ENCODE results near the gene EFHD2. TPM values are rescaled to one million over a fixed set of nuclear protein-coding genes. Genes with fewer than 3 reads are reported as not detected.
A peak's percentile ranks its signal among the peaks of the same experiment; 100 is the strongest.
"Not testable (repeated sequence)": the region's sequence is repeated elsewhere in the genome, so short reads cannot be mapped to it uniquely, and the experiment has no call there.

Gene EFHD2
- polyA plus RNA-seq, 1 donor, result 33.1 TPM

- DNase-seq, result no peak
Observed at GRCh38 chr1:15388201-15388880, 21.3 kb upstream of the EFHD2 start.

- not testable (repeated sequence) for DNase-seq
Observed at GRCh38 chr1:15389828-15390227, 19.9 kb upstream of the EFHD2 start.

- no peak for DNase-seq
Observed at GRCh38 chr1:15390667-15391066, 19.0 kb upstream of the EFHD2 start.

- DNase-seq, result no peak
Observed at GRCh38 chr1:15391366-15391765, 18.3 kb upstream of the EFHD2 start.

- no peak for DNase-seq
Observed at GRCh38 chr1:15393475-15394257, 16.0 kb upstream of the EFHD2 start.

- no peak for DNase-seq
Observed at GRCh38 chr1:15394258-15394690, 15.4 kb upstream of the EFHD2 start.

GRCh38 chr1:15397236-15397635 lies 12.5 kb upstream of the EFHD2 start:
- no peak for DNase-seq

- DNase-seq, result no peak
Observed at GRCh38 chr1:15399710-15400109, 10.0 kb upstream of the EFHD2 start.

GRCh38 chr1:15400627-15401026 lies 9.1 kb upstream of the EFHD2 start:
- DNase-seq, result no peak

- no peak for DNase-seq
Observed at GRCh38 chr1:15401391-15402055, 8.2 kb upstream of the EFHD2 start.

- no peak for DNase-seq
Observed at GRCh38 chr1:15402809-15403450, 6.8 kb upstream of the EFHD2 start.

GRCh38 chr1:15403962-15404580 lies 5.6 kb upstream of the EFHD2 start:
- no peak for DNase-seq

GRCh38 chr1:15405106-15405850 lies 4.4 kb upstream of the EFHD2 start:
- DNase-seq, result no peak

GRCh38 chr1:15406614-15407559 lies 2.8 kb upstream of the EFHD2 start:
- DNase-seq, result peak; percentile 81

GRCh38 chr1:15407580-15407979 lies 2.1 kb upstream of the EFHD2 start:
- no peak for DNase-seq

- DNase-seq, result no peak
Observed at GRCh38 chr1:15408890-15409387, 749 bp upstream of the EFHD2 start.

- DNase-seq, result no peak
Observed at GRCh38 chr1:15410223-15410883, 665 bp downstream of the EFHD2 start.

- DNase-seq, result no peak
Observed at GRCh38 chr1:15410884-15411245, 1.2 kb downstream of the EFHD2 start.

GRCh38 chr1:15411593-15412137 lies 2.0 kb downstream of the EFHD2 start:
- peak; percentile 27 for DNase-seq

Data from hindlimb muscle (tissue), 1 donor.